Activated CD4-positive, alpha-beta T cell treated with anti-CD3 and anti-CD28 coated beads, Interleukin-2, amount 50 U/mL, for 1 hour (primary cell): ENCODE measurements around the gene NCK1.

Source experiments
- DNase-seq: peaks from one replicate; pipeline ENCODE4 v3.0.0-alpha.2; 2020

NCK1 gene

GRCh38 chr3:136909187-136909586, 47.2 kb downstream of the NCK1 start:
- DNase-seq = no peak

GRCh38 chr3:136910697-136911096, 48.7 kb downstream of the NCK1 start:
- DNase-seq = no peak

- no peak for DNase-seq
Measured at GRCh38 chr3:136913168-136913567, 51.2 kb downstream of the NCK1 start.

DNA sequence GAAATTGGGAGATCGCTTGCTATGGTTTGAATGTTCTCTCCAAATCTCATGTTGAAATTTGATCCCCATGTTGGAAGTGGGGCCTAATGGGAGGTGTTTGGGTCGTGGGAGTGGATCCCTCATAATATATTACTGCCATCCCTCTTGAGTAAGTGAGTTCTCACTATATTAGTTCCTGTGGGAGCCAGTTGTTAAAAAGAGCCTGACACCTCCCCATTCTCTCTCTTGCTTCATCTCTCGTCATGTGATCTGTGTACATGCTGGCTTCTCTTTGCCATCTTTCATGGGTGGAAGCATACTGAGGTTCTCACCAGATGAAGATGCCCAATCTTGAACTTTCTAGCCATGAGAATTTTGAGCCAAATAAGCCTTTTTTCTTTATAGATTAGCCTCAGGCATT, 52.7 kb downstream of the NCK1 start:
- no peak for DNase-seq

DNA sequence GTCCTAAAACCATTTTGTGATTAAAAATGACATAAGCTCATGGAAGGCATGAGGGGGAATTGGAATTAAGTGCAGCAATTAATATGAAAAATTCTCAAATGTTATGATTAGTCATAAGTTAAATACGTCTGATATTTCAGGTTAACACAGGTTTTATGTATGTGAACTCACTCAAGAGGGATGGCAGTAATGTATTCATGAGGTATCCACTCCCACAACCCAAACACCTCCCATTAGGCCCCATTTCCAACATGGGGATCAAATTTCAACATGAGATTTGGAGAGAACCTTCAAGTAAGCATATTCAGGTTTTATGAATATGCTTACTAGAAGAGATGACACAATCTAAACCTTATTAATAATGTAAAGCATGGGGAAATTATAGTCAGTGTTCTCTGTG, 54.2 kb downstream of the NCK1 start:
- no peak for DNase-seq

DNA sequence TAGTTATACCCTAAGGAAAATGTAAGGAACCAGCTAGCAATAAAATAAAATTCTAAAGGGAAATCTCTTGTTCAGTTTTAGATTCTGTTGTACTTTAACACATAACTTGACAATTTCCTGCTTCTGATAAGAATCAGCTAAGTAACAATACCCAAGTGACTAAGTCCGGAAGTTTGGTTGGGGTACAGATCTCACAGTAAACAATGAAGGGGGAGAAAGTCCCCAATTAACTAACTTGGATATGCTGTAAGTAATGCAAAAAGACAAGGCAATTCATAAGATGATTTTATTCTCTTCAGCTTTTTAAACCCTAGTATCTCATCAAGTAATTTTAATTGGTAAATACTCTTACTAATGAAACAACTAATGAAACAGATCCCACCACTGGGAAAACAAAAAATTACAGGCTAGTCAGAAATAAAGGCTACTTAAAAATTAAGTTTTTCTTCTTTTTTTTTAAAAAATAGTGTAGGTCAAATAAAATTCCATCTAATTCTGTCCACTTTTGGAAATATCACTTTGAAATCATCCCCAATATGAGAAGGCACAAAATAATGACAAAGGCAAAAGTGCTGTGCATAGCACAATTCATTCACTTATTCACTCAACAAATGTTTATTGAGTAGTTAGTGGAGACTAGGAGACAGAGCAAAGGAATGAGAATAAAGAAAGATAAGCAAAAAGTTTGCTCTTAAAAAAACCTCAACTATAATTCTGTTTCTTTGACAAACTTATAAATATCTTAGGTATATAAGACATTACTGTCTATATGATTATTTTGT, 58.0 kb downstream of the NCK1 start:
- no peak for DNase-seq

DNA sequence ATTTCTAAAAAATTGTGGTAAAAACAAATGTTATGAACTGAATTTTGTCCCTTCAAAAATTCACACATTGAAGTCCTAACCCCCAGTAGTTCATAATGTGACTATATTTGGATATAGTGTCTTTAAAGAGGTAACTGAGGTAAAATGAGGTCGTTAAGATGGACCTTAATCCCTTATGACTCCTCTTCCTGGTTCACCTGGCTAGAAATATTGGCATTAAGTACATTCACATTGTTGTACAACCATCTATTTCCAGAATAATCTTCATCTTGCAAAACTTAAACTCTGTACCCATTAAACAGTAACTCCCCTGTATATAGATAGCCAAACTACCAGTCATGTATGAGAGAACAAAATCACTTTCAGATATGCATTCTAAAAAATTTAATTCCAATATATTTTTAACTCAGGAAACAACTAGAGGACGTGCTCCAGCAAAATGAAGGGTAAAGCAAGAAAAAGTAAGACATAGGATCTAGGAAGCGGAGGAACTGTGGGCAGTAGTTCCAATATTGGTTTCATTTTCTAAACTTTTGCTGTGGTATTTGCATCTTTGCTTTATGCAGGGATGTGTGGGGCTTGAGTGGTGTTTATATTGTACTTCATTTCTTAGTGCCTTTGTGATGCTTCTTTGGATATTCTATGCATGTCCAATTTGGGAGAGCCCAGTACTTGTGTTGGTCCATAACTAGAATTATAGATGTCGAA, 59.0 kb downstream of the NCK1 start:
- no peak for DNase-seq

GRCh38 chr3:136925425-136926190, 63.6 kb downstream of the NCK1 start:
- DNase-seq = no peak

DNA sequence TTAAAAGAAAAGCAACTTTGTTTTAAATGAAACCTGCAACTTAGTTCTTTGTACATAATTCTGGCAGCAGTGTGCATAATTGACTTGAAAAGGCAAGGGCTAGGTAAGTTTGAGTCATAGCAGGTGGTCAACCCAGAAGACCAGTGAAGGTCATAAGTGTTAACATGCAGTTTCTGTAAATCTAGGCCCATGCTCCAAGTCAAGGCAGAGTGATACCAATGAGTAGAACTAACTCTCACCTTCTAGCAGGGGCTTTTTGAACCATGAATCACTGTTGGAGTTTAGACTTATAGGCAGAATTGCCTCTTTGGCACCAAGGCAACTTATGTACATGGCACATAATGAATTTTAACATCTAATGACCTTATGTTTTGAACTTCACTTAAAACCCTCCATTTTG, 66.2 kb downstream of the NCK1 start:
- no peak for DNase-seq

- no peak for DNase-seq
Measured at GRCh38 chr3:136929977-136930670, 68.1 kb downstream of the NCK1 start.

- no peak for DNase-seq
Measured at GRCh38 chr3:136931606-136932005, 69.6 kb downstream of the NCK1 start.

DNA sequence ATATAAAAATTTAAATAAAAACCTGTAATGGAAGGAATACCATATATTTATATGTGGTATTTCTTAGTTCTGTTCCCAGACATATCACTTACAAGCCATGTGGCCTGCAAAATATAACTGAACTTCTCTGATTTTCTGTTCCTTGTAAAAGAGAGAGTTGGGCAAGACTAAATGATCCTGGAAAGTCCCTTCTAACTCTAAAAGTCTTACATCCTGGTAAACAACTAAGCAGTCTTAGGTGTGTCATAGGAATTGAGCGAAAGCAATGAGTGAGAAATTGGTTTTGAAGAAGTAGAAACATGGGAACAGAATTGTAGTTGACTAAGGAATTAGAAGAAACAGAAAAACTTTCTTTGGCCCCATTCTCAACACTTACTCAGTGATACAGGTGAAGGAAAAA, 70.5 kb downstream of the NCK1 start:
- DNase-seq = no peak

DNA sequence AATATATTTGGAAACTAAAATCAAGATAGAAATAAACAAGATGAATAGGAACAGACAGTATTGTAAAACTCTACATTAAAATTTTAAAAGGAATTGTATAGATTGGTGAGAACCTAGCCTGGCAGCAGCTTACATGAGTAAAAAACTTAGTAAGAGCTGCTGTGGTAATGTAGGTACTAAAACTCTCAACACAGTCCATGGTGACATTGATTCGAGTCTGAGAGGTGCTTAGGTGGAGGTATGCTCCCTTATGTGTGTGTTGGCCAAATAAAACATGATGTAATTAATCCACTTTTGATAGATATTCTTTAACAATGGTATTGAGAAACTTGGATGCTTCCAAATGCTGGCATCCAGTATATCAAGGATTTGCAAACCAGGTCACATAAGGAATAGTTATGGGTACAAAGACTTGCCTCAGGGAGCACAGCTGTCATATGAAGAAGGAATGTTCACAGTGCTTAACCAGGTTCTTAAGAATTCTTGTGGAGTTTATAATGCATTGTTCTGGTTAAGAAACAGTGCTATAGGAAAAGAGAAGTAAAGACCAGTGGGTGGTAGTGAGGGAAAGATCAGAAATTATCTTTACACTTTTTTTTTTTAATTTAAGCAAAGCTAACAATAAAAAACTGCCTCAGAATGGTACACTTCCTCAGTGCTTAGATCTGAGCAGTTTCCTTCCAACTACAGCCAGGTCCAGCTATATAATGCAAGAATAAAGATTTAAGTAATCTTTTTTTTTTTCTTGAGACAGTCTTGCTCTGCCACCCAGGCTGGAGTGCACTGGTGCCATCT, 71.2 kb downstream of the NCK1 start:
- no peak for DNase-seq

DNA sequence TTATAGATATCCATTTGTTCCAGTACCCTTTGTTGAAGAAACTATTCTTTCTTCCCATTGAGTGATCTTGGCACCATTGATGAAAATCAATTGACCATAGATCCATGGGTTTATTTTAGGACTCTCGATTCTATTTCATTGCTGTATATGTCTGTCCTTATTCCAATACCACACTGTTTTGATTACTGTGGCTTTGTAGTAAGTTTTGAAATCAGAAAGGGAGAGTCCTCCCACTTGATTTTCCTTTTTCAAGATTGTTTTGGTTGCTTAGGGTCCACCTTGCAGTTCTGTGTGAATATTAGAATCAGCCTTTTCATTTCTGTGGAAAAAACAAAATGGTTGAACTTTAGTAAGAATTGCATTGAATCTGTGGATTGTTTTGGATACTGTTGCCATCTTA, 75.2 kb downstream of the NCK1 start:
- DNase-seq = no peak

GRCh38 chr3:136937851-136938250, 75.8 kb downstream of the NCK1 start:
- no peak for DNase-seq

DNA sequence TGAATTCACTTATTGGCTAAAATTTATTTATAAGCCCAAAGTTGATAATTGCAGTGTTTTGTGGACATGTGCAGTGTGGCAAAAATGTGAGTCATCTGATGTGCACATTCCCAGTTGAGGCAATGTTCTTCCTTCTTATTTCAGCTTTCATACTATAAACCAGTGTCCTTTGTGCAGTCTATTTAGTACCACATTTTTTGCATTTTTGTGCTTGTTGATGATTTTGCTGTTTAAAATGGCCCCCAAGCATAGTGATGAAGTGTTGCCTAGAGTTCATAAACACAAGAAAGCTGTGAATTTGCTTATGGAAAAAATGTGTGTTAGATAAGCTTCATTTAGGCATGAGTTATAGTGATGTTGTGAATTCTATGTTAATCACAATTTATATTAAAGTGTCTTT, 76.3 kb downstream of the NCK1 start:
- no peak for DNase-seq

GRCh38 chr3:136939489-136939888, 77.5 kb downstream of the NCK1 start:
- DNase-seq = no peak

DNA sequence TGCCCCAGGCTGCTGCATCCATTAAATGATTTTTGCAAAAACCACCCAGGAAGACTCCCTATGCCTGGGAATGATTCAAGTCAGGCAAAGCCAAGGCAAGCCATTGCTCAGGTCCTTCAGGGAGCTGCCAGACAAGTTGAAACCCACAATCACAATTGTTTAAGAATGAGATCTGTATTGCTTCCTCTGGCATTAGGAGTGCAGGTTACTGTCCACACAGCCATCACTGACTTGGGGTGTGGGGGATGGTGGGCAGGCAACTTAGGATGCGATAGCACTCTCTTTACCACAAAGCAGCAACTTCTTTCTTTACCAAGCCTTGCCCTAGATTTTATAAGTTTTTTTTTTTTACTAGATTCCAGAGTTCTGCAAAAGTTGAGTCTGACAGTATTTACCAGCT, 80.8 kb downstream of the NCK1 start:
- DNase-seq = no peak

- no peak for DNase-seq
Measured at GRCh38 chr3:136943436-136943835, 81.4 kb downstream of the NCK1 start.

DNA sequence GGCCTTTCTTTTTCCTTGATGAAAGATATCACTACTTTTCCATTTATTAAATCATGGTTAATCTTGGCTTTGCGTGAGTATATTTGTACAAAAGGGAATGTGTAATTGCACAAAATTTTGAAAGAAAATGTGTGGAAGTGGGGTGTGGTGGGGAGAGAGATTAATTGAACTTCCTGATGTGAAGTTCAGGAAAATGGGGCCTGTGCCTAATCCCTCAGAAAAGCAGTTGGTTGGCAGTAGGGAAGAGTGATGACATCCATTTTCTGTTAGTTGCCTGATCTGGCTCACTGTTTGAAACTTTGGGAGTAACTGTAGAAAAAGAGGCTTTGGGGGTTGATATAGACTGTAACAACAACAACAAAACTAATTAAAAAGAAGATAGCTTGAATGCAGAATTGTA, 85.0 kb downstream of the NCK1 start:
- DNase-seq = no peak

GRCh38 chr3:136947477-136947876, 85.5 kb downstream of the NCK1 start:
- no peak for DNase-seq

GRCh38 chr3:136949146-136949545, 87.1 kb downstream of the NCK1 start:
- DNase-seq = no peak
